ENCODE measurements around the gene FFAR4.

The FFAR4 gene

GRCh38 chr10:93573051-93573909, 6.8 kb downstream of the FFAR4 start:
- DNase-seq, result no peak

DNA sequence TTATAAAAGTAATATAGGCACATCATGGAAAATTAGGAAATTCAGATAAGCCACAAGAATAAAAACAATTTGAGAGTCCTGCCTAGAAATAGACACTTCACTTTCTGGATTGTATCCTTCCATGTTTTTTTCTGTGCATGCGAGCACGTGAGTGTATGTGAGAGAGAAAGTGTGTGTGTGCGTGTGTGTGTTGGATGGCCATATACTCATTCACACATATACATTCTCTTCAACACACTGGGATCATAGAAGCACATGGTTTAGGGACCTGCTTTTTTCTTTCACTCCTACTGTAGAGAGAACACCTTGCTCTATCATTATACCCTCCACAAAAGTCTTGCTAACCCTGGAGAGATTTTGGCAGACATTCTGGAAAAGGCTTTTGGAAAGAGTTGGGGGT, 7.5 kb downstream of the FFAR4 start:
- DNase-seq, result no peak

DNA sequence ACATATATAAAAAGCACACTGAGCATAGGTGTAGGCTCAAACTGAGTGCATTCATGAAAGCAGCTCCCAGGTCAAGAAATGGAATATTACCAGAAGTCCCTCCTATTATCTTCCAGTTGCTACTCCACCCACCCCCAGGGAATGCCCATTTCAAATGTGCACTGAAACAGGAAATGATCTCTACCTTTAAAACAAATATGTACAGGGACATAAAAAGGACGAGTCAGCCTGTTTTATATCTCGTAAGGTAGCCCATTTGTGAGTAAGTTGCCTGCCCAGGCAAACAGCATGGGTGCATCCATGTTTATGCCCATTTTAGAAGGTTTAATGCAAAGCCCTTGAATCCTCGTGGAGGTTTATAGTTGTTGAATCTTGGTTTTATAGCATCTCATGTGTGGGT, 10.4 kb downstream of the FFAR4 start:
- DNase-seq, result no peak

DNA sequence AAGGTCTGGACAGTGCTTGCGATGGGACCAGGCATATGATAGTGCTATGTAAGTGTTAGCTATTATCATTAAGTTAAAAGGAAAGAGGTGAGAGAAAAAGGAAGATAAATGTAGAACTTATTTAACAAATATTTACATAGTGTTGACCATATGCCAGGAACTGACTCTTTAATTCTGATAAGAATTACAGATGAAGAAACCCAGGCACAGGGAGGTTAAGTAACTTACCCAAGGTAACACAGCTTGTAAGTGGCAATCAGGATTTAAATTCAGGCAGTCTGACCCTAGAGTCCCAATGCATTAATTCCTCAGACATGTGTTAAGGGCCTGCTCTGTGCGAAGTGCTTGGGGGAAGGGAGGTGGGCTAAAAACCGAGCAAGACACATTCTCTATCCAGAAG, 11.1 kb downstream of the FFAR4 start:
- DNase-seq, result no peak

GRCh38 chr10:93579089-93579488, 12.6 kb downstream of the FFAR4 start:
- DNase-seq, result no peak

GRCh38 chr10:93579985-93580711, 13.7 kb downstream of the FFAR4 start:
- no peak for DNase-seq

DNA sequence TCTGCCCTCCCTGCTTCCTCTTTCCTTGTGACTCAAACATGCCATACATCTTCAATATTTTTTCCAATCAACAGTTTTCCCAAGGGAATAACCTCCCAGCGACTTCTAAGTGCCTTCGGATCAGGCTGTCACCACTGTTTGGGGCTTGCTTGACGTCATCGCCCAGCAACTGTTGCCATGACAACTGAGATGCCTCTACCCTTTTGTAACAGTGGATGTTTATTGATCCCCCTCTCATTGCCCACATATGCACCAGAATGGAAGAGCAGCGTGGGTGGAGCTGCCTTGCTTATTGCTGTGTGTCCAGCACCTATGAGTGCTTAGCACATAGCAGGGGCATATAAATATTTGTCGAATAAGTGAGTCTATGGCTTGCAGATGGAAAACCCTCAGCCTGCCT, 14.4 kb downstream of the FFAR4 start:
- no peak for DNase-seq

GRCh38 chr10:93584445-93584844, 18.0 kb downstream of the FFAR4 start:
- no peak for DNase-seq

- DNase-seq, result no peak
Measured at GRCh38 chr10:93589648-93590562, 23.4 kb downstream of the FFAR4 start.

- DNase-seq, result no peak
Measured at GRCh38 chr10:93590638-93591037, 24.2 kb downstream of the FFAR4 start.

DNA sequence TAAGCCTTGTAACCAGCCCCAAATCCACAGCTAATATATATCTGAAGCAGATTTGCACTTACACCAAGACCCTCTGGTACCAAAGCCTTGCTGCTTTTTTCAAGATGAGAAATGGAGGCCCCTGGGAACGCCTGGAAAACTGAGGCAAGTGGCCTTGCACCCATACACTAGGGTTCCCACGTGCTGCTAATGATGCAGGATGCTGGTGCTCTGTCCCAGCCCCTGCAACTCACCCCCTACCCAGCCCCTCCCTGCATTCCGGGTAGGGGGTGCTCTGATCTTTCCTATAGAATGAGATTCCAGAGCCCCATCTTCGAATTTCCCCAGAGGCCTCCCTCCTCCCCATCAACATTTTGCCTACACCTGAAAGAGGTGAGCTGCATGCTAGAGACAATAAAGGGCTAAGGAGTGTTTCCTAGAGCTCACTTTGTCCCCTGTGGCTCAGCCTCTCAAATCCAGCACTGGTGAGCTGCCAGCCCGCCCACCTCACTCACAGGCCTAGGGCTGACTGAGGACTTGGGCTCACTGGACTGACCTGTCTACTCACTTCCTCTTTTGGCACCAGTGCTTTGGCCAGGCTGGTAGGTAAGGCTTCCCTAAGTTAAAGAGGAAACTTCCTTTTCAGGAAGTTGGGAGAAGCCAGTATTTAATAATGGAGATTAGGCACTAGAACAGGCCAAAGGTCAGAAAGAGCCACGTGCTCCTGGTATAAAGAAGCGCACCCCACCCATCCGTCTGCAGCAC, 24.8 kb downstream of the FFAR4 start:
- DNase-seq, result no peak

GRCh38 chr10:93593254-93593653, 26.8 kb downstream of the FFAR4 start:
- no peak for DNase-seq

DNA sequence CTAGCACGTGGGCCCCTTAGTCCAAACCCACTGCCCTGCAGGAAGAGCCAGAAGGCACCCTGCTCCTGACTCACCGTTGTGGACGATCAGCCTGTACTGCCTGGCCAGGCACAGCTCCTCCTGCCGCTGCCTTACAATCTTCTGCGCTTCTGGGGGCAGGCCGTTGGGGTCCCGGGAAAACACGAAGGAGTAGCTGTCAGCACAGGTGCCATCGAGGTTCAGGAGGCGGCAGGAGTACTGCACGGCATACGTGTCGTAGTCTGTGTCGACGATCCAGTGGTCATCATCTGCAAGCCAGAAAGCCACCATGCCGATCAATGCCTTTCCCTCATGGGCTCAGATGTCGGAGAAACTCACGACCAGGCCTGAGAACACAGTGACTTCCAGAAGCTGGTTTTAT, 27.3 kb downstream of the FFAR4 start:
- no peak for DNase-seq

DNA sequence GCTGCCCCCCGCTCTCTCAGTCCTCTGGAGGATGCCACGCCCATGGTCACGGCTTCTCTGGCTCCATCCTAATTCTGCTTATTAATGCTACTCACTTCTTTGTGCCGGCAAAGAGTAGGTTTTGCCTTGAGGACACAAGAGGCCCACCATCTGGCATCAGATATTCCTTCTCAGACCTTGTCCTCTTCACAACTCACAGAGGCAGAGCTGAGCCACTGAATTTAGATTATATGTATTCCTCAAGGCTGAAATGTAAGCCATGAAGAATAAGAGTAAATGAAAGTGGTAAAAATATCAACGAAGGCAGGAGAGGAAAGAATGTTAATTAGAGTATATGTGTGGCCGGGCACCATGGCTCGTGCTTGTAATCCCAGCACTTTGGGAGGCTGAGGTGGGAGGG, 28.1 kb downstream of the FFAR4 start:
- no peak for DNase-seq

GRCh38 chr10:93595378-93596161, 29.1 kb downstream of the FFAR4 start:
- no peak for DNase-seq

DNA sequence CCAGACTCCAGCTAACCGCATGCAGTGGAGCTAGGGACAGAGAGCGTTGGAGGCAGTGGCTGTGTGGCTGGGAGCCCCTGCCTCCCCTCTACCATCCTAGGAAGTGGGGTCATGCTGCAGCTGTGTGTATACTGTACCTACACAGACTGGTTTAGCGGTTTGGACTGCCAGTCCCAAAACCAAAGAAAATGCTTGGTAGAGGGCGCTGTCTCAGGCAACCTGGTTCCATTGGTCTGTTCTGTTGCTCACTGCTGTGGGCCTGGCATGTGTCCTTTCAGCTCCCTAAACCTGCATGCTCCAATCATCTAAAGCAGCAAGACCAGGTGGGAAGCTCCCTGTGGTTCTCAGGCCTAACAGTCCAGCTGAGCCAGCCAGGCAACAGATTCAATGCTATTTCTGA, 30.1 kb downstream of the FFAR4 start:
- DNase-seq, result no peak

- DNase-seq, result no peak
Measured at GRCh38 chr10:93597075-93597599, 30.7 kb downstream of the FFAR4 start.

- DNase-seq, result no peak
Measured at GRCh38 chr10:93598157-93598556, 31.7 kb downstream of the FFAR4 start.

GRCh38 chr10:93599335-93599734, 32.9 kb downstream of the FFAR4 start:
- DNase-seq, result no peak

GRCh38 chr10:93599778-93600177, 33.3 kb downstream of the FFAR4 start:
- DNase-seq, result no peak

- no peak for DNase-seq
Measured at GRCh38 chr10:93600446-93601145, 34.1 kb downstream of the FFAR4 start.

Data from stimulated activated CD8-positive, alpha-beta memory T cell treated with anti-CD3 and anti-CD28 coated beads, Interleukin-4, amount 100 ng/mL, for 48 hours (primary cell).